ENCODE data around the gene ADAMTS16. TPM values are rescaled to one million over a fixed set of nuclear protein-coding genes. Genes with fewer than 3 reads are reported as not detected.

The ADAMTS16 gene
- total and polyA plus RNA-seq, 9 of the 15 experiments (the other 6 are each of a cell fraction or from before 2014, with no cell fraction given) = not detected

- TF ChIP-seq, protein P1, sequence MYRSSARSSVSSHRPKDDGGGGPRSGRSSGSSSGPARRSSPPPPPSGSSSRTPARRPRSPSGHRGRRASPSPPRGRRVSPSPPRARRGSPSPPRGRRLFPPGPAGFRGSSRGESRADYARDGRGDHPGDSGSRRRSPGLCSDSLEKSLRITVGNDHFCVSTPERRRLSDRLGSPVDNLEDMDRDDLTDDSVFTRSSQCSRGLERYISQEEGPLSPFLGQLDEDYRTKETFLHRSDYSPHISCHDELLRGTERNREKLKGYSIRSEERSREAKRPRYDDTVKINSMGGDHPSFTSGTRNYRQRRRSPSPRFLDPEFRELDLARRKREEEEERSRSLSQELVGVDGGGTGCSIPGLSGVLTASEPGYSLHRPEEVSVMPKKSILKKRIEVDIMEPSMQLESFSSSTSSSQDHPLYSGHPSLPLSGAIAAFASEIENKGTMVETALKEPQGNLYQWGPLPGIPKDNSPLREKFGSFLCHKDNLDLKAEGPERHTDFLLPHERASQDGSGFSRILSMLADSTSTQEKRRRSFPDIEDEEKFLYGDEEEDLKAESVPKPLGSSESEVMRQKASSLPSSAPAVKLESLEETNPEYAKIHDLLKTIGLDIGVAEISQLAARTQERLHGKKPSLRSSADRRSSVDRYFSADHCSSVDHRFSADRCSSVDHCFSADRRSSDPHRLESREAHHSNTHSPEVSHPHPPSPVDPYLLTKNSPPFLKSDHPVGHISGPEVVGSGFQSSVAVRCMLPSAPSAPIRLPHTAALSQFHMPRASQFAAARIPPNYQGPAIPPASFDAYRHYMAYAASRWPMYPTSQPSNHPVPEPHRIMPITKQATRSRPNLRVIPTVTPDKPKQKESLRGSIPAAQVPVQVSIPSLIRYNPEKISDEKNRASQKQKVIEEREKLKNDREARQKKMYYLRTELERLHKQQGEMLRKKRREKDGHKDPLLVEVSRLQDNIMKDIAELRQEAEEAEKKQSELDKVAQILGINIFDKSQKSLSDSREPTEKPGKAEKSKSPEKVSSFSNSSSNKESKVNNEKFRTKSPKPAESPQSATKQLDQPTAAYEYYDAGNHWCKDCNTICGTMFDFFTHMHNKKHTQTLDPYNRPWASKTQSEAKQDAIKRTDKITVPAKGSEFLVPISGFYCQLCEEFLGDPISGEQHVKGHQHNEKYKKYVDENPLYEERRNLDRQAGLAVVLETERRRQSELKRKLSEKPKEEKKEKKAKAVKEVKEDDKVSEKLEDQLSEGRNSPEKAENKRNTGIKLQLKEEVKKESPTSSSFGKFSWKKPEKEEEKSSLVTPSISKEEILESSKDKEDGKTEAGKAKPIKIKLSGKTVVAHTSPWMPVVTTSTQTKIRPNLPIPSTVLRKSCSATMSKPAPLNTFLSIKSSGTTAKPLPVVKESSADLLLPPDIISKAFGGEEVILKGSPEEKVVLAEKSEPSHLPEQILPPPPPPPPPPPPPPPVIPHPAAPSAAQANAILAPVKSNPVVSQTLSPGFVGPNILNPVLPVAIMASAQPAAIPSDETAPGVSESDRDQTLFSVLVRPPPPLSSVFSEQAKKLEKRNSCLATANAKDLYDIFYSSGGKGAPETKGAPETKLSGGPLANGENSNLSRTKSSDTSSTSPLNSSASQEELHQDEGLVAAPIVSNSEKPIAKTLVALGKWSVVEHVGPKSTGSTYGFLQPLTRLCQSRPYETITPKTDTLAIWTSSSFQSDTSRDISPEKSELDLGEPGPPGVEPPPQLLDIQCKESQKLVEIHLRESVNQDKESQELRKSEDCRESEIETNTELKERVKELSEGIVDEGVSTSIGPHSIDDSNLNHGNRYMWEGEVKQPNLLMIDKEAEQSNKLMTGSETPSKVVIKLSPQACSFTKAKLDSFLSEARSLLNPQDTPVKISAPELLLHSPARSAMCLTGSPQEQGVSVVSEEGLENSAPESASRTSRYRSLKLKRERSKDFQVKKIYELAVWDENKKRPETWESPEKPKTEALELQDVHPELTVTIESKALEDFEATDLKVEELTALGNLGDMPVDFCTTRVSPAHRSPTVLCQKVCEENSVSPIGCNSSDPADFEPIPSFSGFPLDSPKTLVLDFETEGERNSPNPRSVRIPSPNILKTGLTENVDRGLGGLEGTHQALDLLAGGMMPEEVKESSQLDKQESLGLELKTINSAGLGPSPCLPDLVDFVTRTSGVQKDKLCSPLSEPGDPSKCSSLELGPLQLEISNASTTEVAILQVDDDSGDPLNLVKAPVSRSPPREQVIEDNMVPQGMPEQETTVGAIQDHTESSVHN (IDR thresholded peaks at IDR 0.05; ENCODE audit: borderline replicate concordance in 1 of 2, low read depth in 1 of 2) = no peak
- no peak for TF ChIP-seq TAF7 (tag; IDR thresholded peaks at IDR 0.05)
- no peak for TF ChIP-seq ZNF583 (CRISPR knock-in tag; IDR thresholded peaks at IDR 0.05)
- TF ChIP-seq PREB (CRISPR knock-in tag; IDR thresholded peaks at IDR 0.05) = no peak
- TF ChIP-seq DIDO1 (tag; IDR thresholded peaks at IDR 0.05; ENCODE audit: low read depth) = peak; percentile 53; the same call in 1 of the 2 replicates
- TF ChIP-seq, protein P2, sequence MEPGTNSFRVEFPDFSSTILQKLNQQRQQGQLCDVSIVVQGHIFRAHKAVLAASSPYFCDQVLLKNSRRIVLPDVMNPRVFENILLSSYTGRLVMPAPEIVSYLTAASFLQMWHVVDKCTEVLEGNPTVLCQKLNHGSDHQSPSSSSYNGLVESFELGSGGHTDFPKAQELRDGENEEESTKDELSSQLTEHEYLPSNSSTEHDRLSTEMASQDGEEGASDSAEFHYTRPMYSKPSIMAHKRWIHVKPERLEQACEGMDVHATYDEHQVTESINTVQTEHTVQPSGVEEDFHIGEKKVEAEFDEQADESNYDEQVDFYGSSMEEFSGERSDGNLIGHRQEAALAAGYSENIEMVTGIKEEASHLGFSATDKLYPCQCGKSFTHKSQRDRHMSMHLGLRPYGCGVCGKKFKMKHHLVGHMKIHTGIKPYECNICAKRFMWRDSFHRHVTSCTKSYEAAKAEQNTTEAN (CRISPR knock-in tag; IDR thresholded peaks at IDR 0.05) = no peak
- no peak for TF ChIP-seq STAG1 (CRISPR knock-in tag; IDR thresholded peaks at IDR 0.05; ENCODE audit: borderline replicate concordance)
- peak; percentile 82; the same call in 1 of the 2 replicates for TF ChIP-seq ATF7 (IDR thresholded peaks at IDR 0.05)
- TF ChIP-seq HNRNPUL1 (IDR thresholded peaks at IDR 0.05; ENCODE audit: low read length) = no peak
- no peak for TF ChIP-seq EHMT2 (IDR thresholded peaks at IDR 0.05)
- TF ChIP-seq, protein P3, sequence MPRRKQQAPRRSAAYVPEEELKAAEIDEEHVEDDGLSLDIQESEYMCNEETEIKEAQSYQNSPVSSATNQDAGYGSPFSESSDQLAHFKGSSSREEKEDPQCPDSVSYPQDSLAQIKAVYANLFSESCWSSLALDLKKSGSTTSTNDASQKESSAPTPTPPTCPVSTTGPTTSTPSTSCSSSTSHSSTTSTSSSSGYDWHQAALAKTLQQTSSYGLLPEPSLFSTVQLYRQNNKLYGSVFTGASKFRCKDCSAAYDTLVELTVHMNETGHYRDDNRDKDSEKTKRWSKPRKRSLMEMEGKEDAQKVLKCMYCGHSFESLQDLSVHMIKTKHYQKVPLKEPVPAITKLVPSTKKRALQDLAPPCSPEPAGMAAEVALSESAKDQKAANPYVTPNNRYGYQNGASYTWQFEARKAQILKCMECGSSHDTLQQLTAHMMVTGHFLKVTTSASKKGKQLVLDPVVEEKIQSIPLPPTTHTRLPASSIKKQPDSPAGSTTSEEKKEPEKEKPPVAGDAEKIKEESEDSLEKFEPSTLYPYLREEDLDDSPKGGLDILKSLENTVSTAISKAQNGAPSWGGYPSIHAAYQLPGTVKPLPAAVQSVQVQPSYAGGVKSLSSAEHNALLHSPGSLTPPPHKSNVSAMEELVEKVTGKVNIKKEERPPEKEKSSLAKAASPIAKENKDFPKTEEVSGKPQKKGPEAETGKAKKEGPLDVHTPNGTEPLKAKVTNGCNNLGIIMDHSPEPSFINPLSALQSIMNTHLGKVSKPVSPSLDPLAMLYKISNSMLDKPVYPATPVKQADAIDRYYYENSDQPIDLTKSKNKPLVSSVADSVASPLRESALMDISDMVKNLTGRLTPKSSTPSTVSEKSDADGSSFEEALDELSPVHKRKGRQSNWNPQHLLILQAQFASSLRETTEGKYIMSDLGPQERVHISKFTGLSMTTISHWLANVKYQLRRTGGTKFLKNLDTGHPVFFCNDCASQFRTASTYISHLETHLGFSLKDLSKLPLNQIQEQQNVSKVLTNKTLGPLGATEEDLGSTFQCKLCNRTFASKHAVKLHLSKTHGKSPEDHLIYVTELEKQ (CRISPR knock-in tag; IDR thresholded peaks at IDR 0.05) = no peak
- TF ChIP-seq IFI16 (CRISPR knock-in tag; IDR thresholded peaks at IDR 0.05) = no peak
- peak; percentile 67; the same call in 1 of the 2 replicates for TF ChIP-seq DPF2 (IDR thresholded peaks at IDR 0.05)
- TF ChIP-seq MED1 (CRISPR knock-in tag; IDR thresholded peaks at IDR 0.05; ENCODE audit: borderline replicate concordance) = no peak
- no peak for TF ChIP-seq SREBF1 (IDR thresholded peaks at IDR 0.05; ENCODE audit: borderline replicate concordance, low read depth, low read length)
Observed at GRCh38 chr5:5340206-5340729, 200.1 kb downstream of the ADAMTS16 start (continued).
